Amygdala (tissue), 56 donors: ENCODE results near the gene PVALEF.

Experiments
- DNase-seq, 56 donors: peaks; one replicate each; lab custom pipeline; 2025; lab: John Stamatoyannopoulos, UW

PVALEF gene

DNA sequence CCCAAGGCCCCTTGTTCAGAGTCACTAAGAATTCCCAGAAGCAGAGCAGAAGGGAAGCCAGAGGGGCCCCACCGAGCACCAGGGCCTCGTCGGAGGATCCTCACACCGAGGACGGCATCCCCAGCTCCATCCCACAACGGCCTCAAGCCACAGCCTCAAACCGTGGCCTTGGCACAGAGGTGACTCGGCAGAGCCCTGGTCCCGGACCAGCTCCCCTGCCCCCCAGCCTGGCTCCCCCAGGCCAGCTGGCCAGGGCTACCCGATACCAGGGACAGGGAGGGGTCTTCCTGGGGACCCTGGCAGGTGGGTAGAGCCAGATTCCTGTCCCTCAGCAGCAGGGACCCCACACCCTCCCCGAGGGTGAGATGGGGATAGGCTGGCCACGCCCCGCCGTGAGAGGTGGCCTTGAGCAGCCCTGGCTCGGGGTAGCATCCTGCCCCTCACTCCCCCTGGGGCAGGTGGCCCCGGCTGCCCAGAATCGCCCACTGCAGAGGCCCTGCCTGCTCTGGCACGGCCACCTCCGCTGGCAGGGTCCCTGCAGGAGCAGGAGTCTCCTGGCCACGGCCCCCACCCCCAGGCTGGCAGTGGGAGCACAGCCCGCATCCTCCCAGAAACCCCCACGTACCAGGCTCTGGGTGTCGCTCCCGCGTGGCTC lies 5.6 kb upstream of the PVALEF start:
- DNase-seq, result no peak

GRCh38 chr17:81160306-81160705 lies 5.0 kb upstream of the PVALEF start:
- peak in 14 of 56 donors; percentile 9 to 66 (median 41) for DNase-seq

GRCh38 chr17:81160747-81161453 lies 4.4 kb upstream of the PVALEF start:
- DNase-seq, result no peak

GRCh38 chr17:81161536-81161935 lies 3.8 kb upstream of the PVALEF start:
- no peak for DNase-seq

GRCh38 chr17:81161972-81162371 lies 3.3 kb upstream of the PVALEF start:
- no peak for DNase-seq

GRCh38 chr17:81162491-81162890 lies 2.8 kb upstream of the PVALEF start:
- DNase-seq, result no peak

- DNase-seq, result no peak
These were observed 2.1 kb upstream of the PVALEF start for GRCh38 chr17:81163051-81163695.

- DNase-seq, result peak in 2 of 56 donors; percentile 21 to 58
These were observed 1.5 kb upstream of the PVALEF start for GRCh38 chr17:81163703-81164370.

- DNase-seq, result peak in 48 of 56 donors; percentile 27 to 83 (median 65)
These were observed 699 bp upstream of the PVALEF start for GRCh38 chr17:81164371-81165245.

DNA sequence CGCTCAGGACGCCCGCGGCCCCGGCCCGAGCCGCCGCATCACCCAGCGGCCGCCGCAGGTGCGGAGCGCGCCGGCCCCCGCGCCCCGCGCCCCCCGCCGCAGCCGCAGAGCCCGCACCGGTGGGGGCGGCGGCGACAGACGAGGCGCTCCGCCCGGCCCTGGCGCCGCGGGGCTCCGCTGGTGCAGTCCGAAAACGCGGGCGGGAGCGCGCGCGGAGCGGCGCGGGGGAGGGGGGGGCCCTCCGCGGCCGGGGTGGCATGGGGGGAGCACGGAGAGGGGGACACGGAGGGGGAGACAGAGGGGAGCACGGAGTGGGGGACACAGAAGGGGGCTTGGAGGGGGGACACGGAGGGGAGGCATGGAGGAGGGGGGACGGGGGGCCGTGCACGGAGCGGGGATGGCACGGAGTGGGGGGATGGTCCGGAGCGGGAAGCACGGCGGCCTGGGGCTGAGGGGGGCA lies 756 bp downstream of the PVALEF start, which contains the start of gene AATK:
AATK (minus strand) TSS at position 189 of the 460 bp plus-strand sequence. CDS start 229 bp downstream, outside the sequence.
- peak in 5 of 56 donors; percentile 22 to 75 (median 50) for DNase-seq

DNA sequence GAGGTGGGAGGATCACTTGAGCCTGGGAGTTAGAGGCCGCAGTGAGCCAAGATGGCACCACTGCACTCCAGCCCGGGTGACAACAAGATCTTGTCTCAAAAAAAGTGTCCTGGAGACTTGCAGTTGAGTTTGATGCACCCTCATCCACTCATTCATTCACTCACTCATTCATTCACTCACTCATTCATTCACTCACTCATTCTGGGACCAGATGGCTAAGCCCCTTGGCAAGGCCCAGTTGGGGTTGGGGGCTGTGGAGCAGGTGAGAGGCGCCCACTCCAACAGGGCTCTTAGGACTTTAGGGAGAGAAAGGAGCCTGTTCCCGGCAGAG lies 1.9 kb downstream of the PVALEF start:
- no peak for DNase-seq

GRCh38 chr17:81167638-81168037 lies 2.3 kb downstream of the PVALEF start:
- DNase-seq, result no peak

GRCh38 chr17:81169870-81170309 lies 4.6 kb downstream of the PVALEF start:
- no peak for DNase-seq

DNA sequence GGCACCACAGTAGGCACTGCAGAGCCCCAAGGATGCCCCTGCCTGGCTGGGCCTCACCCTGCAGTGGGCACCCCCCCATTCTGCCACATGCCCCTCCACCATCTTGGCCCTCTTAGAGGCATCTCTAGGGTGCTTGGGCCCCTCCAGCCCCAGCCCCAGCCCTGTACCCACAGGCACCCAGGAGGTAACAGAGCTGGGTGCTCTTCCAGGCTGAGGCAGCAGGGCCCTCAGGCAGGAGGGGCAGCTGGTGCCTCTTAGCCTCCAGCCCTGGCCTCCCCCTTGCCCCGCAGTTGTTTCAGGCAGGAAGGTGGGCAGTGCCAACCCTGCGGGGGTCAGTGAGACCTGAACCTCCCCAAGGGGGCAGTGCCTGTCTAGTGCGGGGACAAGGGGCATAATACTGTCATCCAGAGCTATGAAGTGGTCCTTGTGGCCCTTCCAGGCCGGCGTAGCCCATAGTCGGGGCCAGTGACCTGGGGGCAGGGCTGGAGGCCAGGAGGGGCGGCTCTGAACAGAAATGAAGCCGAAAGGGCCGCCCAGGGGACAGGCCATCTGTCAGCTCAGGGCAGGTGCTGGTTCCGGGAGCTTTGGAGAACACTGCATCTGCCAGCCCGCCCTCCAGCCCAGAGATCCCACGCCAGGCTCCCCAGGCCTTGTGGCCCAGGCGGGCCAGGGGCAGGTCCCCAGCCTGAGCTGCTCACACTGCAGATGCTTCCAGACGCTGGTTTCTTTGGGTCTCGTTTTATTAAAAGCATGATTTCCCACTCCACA lies 5.6 kb downstream of the PVALEF start:
- no peak for DNase-seq

DNA sequence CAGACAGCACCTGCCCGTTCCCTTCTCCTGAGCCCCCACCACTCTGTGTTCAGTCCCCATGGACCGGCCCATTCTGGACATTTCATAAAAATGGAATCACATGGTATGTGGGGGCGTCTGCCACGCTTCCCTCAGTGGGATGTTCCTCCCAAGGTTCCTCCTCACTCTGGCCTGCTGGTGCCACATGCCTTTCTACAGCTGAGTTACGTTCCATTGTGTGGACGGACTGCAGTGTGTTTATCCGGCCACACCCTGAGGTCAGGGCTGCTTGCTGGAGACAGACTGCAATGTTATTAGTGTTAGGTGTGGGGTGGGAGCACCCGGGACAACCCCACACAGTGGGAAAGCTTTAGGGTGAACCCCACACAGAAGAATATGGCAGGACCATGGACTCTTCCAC lies 6.6 kb downstream of the PVALEF start:
- no peak for DNase-seq

- DNase-seq, result no peak
These were observed 7.9 kb downstream of the PVALEF start for GRCh38 chr17:81173052-81173761.

DNA sequence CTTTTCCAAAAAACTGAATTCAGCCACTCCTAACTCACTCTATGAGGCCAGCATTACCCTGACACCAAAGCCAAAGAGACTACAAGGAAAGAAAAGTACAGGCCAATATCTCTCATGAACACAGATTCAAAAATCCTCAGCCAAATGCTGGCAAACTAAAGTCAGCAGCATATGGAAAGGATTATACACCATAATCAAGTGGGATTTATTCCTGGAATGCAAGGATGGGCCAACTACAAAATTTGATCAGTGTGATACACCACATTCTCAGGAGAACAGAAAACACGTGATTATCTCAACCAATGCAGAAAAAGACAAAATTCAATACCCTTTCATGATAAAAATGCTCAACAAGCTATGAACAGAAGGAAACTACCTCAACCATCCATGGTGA lies 8.5 kb downstream of the PVALEF start:
- DNase-seq, result no peak

GRCh38 chr17:81176666-81177065 lies 11.4 kb downstream of the PVALEF start:
- no peak for DNase-seq
